SK-N-SH treated with all-trans-retinoic acid at 6 μM for 48 hours (cell line): Measurements from ENCODE around the gene TMEM51.

Source experiments
- ISL1 ChIP-seq: fragments of 250-450 bp; sonication (Bioruptor Pico); IDR thresholded peaks from 2 replicates; pipeline ENCODE4 v2.1.2; 2022; ENCODE audit warnings: mild to moderate bottlenecking, moderate library complexity
- SNAI2 ChIP-seq: fragments of 250-450 bp; sonication (Bioruptor Pico); IDR thresholded peaks from 2 replicates; pipeline ENCODE4 v1.5.0; 2020; ENCODE audit warnings: mild to moderate bottlenecking, moderate library complexity
- ZFP3 ChIP-seq: fragments of 250-450 bp; sonication (Bioruptor Pico); IDR thresholded peaks from 2 replicates; pipeline ENCODE4 v1.5.0; 2020; ENCODE audit warnings: mild to moderate bottlenecking, moderate library complexity
- ZNF8 ChIP-seq: fragments of 450-650 bp; formaldehyde crosslinking; IDR thresholded peaks from 2 replicates; pipeline ENCODE4 v1.5.0; 2020; ENCODE audit warnings: mild to moderate bottlenecking, moderate library complexity

DNA sequence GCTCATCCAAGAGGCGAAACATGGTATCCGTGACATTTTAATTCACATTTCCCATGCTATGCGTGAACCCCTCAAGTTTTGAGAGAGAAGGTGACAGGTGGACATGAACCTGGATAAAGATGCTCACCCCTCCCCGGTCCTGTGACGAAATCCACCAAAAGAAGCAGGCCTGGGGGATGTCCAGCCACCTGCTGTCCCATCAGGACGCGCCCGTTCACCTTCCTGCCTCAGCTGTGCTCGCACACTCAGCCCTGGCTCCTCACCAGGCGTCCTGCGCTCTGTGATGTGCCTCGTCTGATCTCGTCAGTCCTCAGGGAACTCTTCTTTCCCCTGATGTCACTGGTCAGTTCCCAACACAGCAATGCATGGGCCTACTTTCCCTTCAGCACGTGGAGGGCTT is 103.8 kb downstream of the TMEM51 start:
- TF ChIP-seq ISL1 (no peak), ZNF8 (CRISPR knock-in tag) (no peak), SNAI2 (CRISPR knock-in tag) (no peak), ZFP3 (CRISPR knock-in tag) (no peak)
